ENCODE results near the gene STARD5. TPM values are rescaled to one million over a fixed set of nuclear protein-coding genes. Genes with fewer than 3 reads are reported as not detected.

The STARD5 gene
- total RNA-seq, 1 experiment from 2014 or later, result 2.3 TPM

DNA sequence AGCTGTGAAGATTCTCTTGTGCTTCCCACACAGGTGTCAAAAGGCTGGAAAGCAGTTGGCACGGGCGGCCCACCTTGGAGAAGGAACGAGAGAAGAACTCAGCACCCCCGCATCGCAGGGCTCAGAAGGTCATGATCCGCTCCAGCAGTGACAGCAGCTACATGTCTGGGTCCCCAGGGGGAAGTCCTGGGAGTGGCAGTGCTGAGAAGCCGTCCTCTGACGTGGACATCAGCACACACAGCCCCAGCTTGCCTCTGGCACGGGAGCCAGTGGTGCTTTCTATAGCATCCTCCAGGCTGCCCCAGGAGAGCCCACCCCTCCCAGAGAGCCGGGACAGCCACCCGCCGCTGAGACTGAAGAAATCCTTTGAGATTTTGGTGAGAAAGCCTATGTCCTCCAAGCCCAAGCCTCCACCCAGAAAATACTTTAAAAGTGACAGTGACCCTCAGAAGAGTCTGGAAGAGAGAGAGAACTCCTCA is 31.4 kb downstream of the STARD5 start:
- no CpG with 5 or more reads among the region's 12 CpGs for WGBS (ENCODE audit: extremely low coverage, insufficient read length, low lambda C conversion rate)

More for the DNA sequence above, 31.4 kb downstream of the STARD5 start:
- H2BK15ac ChIP-seq (ENCODE audit: low read depth, low read length), result no peak overlapping the region
- no peaks in the 10 kb centered on the region for H3K27me3 ChIP-seq (ENCODE audit: insufficient read depth, low read length)
- no peak overlapping the region for H3K23ac ChIP-seq (ENCODE audit: insufficient read length, low read depth, low read length)
- peaks cover 11 to 18% of the 10 kb centered on the region in 2 experiments for H3K4me1 Mint-ChIP-seq
- peaks cover 17% of the 10 kb centered on the region for H3K27me3 Mint-ChIP-seq (ENCODE audit: low read depth)
- H3K36me3 Mint-ChIP-seq (ENCODE audit: insufficient read depth in 1 of 3, low read depth in 3 of 3), result no peaks in the 10 kb centered on the region
- no peak overlapping the region for H2BK5ac ChIP-seq (ENCODE audit: insufficient read length, low read length)
- H3K9me3 ChIP-seq (ENCODE audit: control insufficient read depth, low read depth, low read length), result no peaks in the 10 kb centered on the region
- H2AFZ ChIP-seq (ENCODE audit: low read length), result no peak overlapping the region
- H3K27ac Mint-ChIP-seq, result no peak overlapping the region
- no peak overlapping the region for H4K91ac ChIP-seq (ENCODE audit: insufficient read length, low read depth, low read length)
- H3K27ac ChIP-seq (ENCODE audit: insufficient read length, low read depth, low read length), result no peak overlapping the region
- no peak overlapping the region for H3K4me2 ChIP-seq (ENCODE audit: insufficient read depth, insufficient read length, low read length)
- no peak overlapping the region for H3T11ph ChIP-seq (ENCODE audit: low read length)
- no peak overlapping the region for H2BK12ac ChIP-seq (ENCODE audit: insufficient read length, low read depth, low read length)
- no peaks in the 10 kb centered on the region for H3K79me1 ChIP-seq (ENCODE audit: insufficient read depth, low read depth, low read length, poor library complexity, severe bottlenecking)
- no peak overlapping the region for H3K56ac ChIP-seq (ENCODE audit: insufficient read length, low read depth, low read length)
- H4K5ac ChIP-seq (ENCODE audit: insufficient read length, low read depth, low read length), result no peak overlapping the region
- H3K79me2 ChIP-seq (ENCODE audit: insufficient read depth, low read length), result no peaks in the 10 kb centered on the region
- no peak overlapping the region for H4K8ac ChIP-seq (replicated peaks; ENCODE audit: insufficient read length, low read depth, low read length)
- H2BK120ac ChIP-seq (ENCODE audit: low read depth, low read length, poor library complexity, severe bottlenecking), result no peak overlapping the region
- no peak overlapping the region for H2BK20ac ChIP-seq (ENCODE audit: low read depth, low read length, poor library complexity, severe bottlenecking)
- H3K4ac ChIP-seq (ENCODE audit: low read depth, low read length), result no peak overlapping the region
- TF ChIP-seq, protein P1, sequence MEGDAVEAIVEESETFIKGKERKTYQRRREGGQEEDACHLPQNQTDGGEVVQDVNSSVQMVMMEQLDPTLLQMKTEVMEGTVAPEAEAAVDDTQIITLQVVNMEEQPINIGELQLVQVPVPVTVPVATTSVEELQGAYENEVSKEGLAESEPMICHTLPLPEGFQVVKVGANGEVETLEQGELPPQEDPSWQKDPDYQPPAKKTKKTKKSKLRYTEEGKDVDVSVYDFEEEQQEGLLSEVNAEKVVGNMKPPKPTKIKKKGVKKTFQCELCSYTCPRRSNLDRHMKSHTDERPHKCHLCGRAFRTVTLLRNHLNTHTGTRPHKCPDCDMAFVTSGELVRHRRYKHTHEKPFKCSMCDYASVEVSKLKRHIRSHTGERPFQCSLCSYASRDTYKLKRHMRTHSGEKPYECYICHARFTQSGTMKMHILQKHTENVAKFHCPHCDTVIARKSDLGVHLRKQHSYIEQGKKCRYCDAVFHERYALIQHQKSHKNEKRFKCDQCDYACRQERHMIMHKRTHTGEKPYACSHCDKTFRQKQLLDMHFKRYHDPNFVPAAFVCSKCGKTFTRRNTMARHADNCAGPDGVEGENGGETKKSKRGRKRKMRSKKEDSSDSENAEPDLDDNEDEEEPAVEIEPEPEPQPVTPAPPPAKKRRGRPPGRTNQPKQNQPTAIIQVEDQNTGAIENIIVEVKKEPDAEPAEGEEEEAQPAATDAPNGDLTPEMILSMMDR (conservative IDR thresholded peaks at IDR 0.05), result no peak
- no peak overlapping the region for H3K4me3 Mint-ChIP-seq
- H3K23me2 ChIP-seq (ENCODE audit: insufficient read length, low read depth, low read length, poor library complexity, severe bottlenecking), result no peaks in the 10 kb centered on the region
- no peaks in the 10 kb centered on the region for H4K20me1 ChIP-seq (ENCODE audit: control insufficient read depth, insufficient read depth, insufficient read length)
- no peak overlapping the region for H3K18ac ChIP-seq (ENCODE audit: insufficient read length, low read depth, low read length)
- H3K9me3 Mint-ChIP-seq, result no peaks in the 10 kb centered on the region
- DNase-seq, result no peak
- H2AK5ac ChIP-seq (ENCODE audit: insufficient read length, low read length), result no peak overlapping the region
- H3K14ac ChIP-seq (ENCODE audit: insufficient read depth, low read length), result no peak overlapping the region
- peaks cover 5% of the 10 kb centered on the region; the same call in 1 of the 2 replicates for H3K4me1 ChIP-seq (ENCODE audit: insufficient read depth, low read length)
- no peak overlapping the region for H3K9ac ChIP-seq (ENCODE audit: extremely low read depth, insufficient read length, low read length)
